Activated CD8-positive, alpha-beta T cell treated with anti-CD3 and anti-CD28 coated beads for 36 hours (primary cell): ENCODE results near the gene CD244. TPM values are rescaled to one million over a fixed set of nuclear protein-coding genes. Genes with fewer than 3 reads are reported as not detected.

Source experiments
- ATAC-seq: fragments of 200-7000 bp; cut with Tn5 transposase; one replicate; pipeline ENCODE4 v1.10.0; 2021; ENCODE audit warnings: mild to moderate bottlenecking, moderate library complexity
- CTCF ChIA-PET: fragments of 350-600 bp; sonication (Branson Sonifier 250); formaldehyde crosslinking; loops from one replicate; lab custom pipeline; 2021; ENCODE audit warnings: antibody characterized with exemption; lab: Charles Lee
- POLR2A ChIA-PET: fragments of 350-600 bp; sonication (Branson Sonifier 250); formaldehyde crosslinking; loops from one replicate; lab custom pipeline; 2021; ENCODE audit warnings: antibody characterized with exemption; lab: Charles Lee
- DNase-seq: peaks from one replicate; pipeline ENCODE4 v3.0.0-alpha.2; 2020
- H3K27ac Mint-ChIP-seq: one replicate; pipeline ENCODE4 v1.8.0; 2021; ENCODE audit warnings: mild to moderate bottlenecking, mixed read lengths
- H3K27me3 Mint-ChIP-seq: one replicate; pipeline ENCODE4 v1.8.0; 2021; ENCODE audit warnings: mixed read lengths
- H3K36me3 Mint-ChIP-seq: one replicate; pipeline ENCODE4 v1.8.0; 2021; ENCODE audit warnings: low read depth, mixed read lengths
- H3K4me1 Mint-ChIP-seq: one replicate; pipeline ENCODE4 v1.8.0; 2021; ENCODE audit warnings: low read depth, mixed read lengths
- H3K4me3 Mint-ChIP-seq: one replicate; pipeline ENCODE4 v1.8.0; 2021; ENCODE audit warnings: mild to moderate bottlenecking, moderate library complexity, mixed read lengths
- H3K9me3 Mint-ChIP-seq: one replicate; pipeline ENCODE4 v1.8.0; 2021; ENCODE audit warnings: mixed read lengths
- intact Hi-C: fragments of 100-400 bp; cut with micrococcal nuclease; formaldehyde crosslinking; loops from one replicate; pipeline ENCODE4 v1.10.0; 2022
- total RNA-seq, 2 experiments: library from RNA; stranded (reverse); gene quantifications; one replicate each; pipeline ENCODE4 v1.2.3, GENCODE V29; 2021
- TF ChIP-seq, protein P1 (sequence below): fragments of 200-600 bp; IDR thresholded peaks from one replicate; pipeline ENCODE4 v1.8.0; 2022; ENCODE audit warnings: antibody characterized with exemption, mild to moderate bottlenecking

CD244 gene
- total RNA-seq, 2 experiments from 2014 or later = 1.4 to 1.8 TPM

DNA sequence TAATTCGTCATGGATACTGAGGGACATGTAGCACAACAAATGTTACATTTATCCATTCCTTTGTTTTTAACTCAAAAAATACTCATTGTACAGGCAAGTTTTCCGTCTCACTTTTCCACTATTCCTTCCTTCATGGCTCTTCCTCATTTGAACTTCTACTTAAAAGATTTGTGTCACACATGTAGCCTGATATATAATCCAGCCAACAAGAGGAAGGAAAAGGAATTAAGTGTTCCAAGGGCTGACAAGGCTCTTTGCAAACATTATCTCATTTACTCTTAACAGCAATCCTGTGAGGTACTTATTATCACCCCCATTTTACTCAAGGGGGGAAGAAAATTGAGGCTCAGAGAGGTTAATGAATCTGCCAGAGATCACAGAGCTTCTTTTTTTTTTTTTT is 22.9 kb downstream of the CD244 start:
- ChIA-PET POLR2A (interaction anchor here (0.6 to 2.0 kb wide), 3 partner anchors 10 to 44 kb away, joined by 3 to 9 read pairs (median 4); partner anchors contain the start of gene LY9), CTCF (interaction anchor here (0.9 to 12.6 kb wide), 7 partner anchors 11 to 151 kb away, joined by 3 to 298 read pairs (median 47); partner anchors contain the start of genes ITLN2 and LY9)
- DNase-seq (no peak), ATAC-seq (no peak)
- TF ChIP-seq, protein P1, sequence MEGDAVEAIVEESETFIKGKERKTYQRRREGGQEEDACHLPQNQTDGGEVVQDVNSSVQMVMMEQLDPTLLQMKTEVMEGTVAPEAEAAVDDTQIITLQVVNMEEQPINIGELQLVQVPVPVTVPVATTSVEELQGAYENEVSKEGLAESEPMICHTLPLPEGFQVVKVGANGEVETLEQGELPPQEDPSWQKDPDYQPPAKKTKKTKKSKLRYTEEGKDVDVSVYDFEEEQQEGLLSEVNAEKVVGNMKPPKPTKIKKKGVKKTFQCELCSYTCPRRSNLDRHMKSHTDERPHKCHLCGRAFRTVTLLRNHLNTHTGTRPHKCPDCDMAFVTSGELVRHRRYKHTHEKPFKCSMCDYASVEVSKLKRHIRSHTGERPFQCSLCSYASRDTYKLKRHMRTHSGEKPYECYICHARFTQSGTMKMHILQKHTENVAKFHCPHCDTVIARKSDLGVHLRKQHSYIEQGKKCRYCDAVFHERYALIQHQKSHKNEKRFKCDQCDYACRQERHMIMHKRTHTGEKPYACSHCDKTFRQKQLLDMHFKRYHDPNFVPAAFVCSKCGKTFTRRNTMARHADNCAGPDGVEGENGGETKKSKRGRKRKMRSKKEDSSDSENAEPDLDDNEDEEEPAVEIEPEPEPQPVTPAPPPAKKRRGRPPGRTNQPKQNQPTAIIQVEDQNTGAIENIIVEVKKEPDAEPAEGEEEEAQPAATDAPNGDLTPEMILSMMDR = no peak
- no peak overlapping the region for H3K4me3 Mint-ChIP-seq
- peaks cover 60% of the 10 kb centered on the region for H3K4me1 Mint-ChIP-seq
- intact Hi-C loops = no loop called here
- no peaks in the 10 kb centered on the region for H3K36me3 Mint-ChIP-seq
- no peaks in the 10 kb centered on the region for H3K9me3 Mint-ChIP-seq
- no peaks in the 10 kb centered on the region for H3K27me3 Mint-ChIP-seq
- H3K27ac Mint-ChIP-seq = no peak overlapping the region

DNA sequence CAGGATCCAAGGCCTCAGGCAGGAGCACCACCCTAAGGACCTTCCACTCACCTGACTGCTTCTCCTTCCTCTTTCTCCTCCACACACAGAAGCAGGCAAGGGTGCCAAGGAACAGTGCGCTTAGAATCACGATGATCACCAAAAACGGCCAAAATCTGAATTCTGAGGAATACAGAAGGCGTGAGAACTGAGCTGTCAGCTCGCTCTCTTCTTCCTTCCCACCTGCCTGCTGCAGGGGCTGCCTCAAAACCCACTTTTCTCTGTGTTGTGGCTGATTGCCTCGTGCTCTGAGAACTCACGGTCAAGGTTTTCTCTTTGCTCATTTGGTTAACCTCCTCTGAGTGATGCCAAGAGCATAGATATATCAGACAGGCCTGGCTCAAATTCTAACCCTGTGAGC is 23.8 kb downstream of the CD244 start:
- ATAC-seq = no peak
- POLR2A ChIA-PET = interaction anchor here (0.7 to 2.0 kb wide), 4 partner anchors 12 to 143 kb away, joined by 3 to 9 read pairs (median 4); partner anchors contain the start of gene LY9

DNA sequence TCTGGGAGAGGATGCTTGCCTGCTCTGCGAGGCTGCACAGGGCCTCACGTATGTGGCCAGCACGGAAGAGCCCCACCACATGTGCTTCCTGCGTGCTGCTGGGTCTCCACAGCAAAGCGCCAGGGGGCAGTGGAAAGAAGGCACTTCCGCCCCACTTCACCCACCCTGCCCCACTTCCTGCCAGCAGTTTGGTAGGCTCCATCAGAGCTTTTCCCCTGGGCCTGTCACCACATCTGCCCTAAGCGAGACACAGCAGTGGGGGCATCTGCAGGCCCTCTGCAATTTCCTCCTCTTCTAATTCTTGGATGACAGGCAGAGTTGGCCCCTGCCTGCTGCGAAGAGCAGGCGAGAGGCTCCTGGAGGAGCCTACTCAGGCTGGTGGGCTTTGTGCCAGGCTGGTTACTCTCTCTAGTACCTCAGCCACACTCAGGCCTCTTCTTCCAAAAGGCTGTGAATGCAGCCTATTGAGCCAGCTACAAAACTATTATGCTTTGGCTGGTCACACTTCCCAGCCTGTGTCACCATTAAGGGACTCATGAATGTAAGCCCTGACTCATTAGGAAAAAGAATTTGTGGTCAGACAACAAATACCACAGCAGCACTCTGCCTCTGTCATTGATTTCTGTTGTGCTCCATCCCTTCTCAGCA is 25.0 kb downstream of the CD244 start:
- Mint-ChIP-seq H3K4me3 (peak overlapping the region; percentile 57), H3K27me3 (no peaks in the 10 kb centered on the region), H3K4me1 (peaks cover 72% of the 10 kb centered on the region), H3K27ac (peak overlapping the region; percentile 99), H3K9me3 (no peaks in the 10 kb centered on the region), H3K36me3 (no peaks in the 10 kb centered on the region)
- intact Hi-C loops = no loop called here
- ATAC-seq (peak; percentile 90), DNase-seq (peak; percentile 92)
- TF ChIP-seq, protein P1 = peak; percentile 44
- ChIA-PET CTCF (interaction anchor here (0.7 to 12.6 kb wide), 29 partner anchors 9 to 316 kb away, joined by 3 to 298 read pairs (median 4); partner anchors contain the start of genes ITLN1, ITLN2, KLHDC9 and LY9), POLR2A (interaction anchor here (0.5 to 2.3 kb wide), 23 partner anchors 8 to 494 kb away, joined by 3 to 10 read pairs (median 4); partner anchors contain the start of genes LY9 and NCSTN)

More for the DNA sequence above, 23.8 kb downstream of the CD244 start:
- Mint-ChIP-seq H3K9me3 (no peaks in the 10 kb centered on the region), H3K27me3 (no peaks in the 10 kb centered on the region), H3K4me1 (peaks cover 67% of the 10 kb centered on the region), H3K36me3 (no peaks in the 10 kb centered on the region), H3K27ac (peak overlapping the region; percentile 99), H3K4me3 (peak overlapping the region; percentile 25)
- DNase-seq = peak; percentile 45
- CTCF ChIA-PET = interaction anchor here (0.8 to 12.6 kb wide), 12 partner anchors 12 to 151 kb away, joined by 3 to 298 read pairs (median 43); partner anchors contain the start of genes ITLN2 and LY9
- intact Hi-C loops = no loop called here
- TF ChIP-seq, protein P1 = no peak

DNA sequence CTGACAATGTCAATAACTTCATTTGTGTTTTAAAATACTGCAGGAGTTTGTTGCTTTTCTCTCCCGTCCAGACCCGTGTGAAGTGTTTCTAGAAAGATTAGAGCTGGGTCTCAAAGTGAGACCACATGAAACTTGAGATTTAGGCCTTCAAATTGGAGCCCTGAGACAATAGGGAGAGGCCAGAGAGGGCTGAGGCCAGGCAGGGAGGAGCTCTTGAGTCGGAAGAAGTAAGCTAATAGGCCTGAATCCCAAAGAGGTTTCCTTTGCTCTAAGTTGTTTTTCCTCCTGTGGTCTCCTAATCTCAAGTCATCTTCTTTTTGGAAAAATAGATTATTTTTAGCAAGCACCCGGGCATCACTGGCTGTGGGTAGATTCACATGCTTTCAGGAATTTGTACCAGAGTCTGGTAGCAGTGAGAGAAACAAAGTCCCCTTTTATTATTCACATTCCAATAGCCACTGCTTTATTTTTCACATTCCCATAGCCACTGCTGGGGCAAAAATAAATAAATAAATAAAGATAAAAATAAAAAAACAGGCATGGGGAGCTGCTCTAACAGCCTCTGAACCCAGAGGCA is 25.6 kb downstream of the CD244 start:
- no peak for DNase-seq
- H3K27me3 Mint-ChIP-seq = no peaks in the 10 kb centered on the region
- POLR2A ChIA-PET = interaction anchor here (0.5 to 2.3 kb wide), 24 partner anchors 9 to 494 kb away, joined by 3 to 10 read pairs (median 4); partner anchors contain the start of genes LY9 and NCSTN
- H3K4me1 Mint-ChIP-seq = peaks cover 66% of the 10 kb centered on the region
- intact Hi-C loops = no loop called here
- H3K9me3 Mint-ChIP-seq = no peaks in the 10 kb centered on the region
- TF ChIP-seq, protein P1 = no peak
- no peaks in the 10 kb centered on the region for H3K36me3 Mint-ChIP-seq
- CTCF ChIA-PET = interaction anchor here (0.7 to 12.6 kb wide), 29 partner anchors 10 to 316 kb away, joined by 3 to 298 read pairs (median 5); partner anchors contain the start of genes CD48, ITLN1, ITLN2 and KLHDC9
- peak overlapping the region; percentile 99 for H3K27ac Mint-ChIP-seq
- ATAC-seq = no peak
- peak overlapping the region; percentile 19 for H3K4me3 Mint-ChIP-seq
